Mesenchymal stem cell (in vitro differentiated cells and primary cell): ENCODE measurements around the gene HSH2D.

ENCODE experiments used
- DNase-seq: peaks from one replicate; pipeline ENCODE4 v3.0.0-alpha.2; 2013
- H2AFZ ChIP-seq: one replicate; pipeline ENCODE4 v1.6.1; 2013; ENCODE audit warnings: low read depth, mild to moderate bottlenecking, control low read depth, inconsistent platforms, low read length, moderate library complexity
- H2AK5ac ChIP-seq: 2 replicates; pipeline ENCODE4 v1.6.1; 2013; ENCODE audit warnings: low read length, moderate library complexity, mild to moderate bottlenecking, inconsistent platforms; ENCODE audit not compliant: severe bottlenecking
- H2BK120ac ChIP-seq: one replicate; pipeline ENCODE4 v1.6.1; 2013; ENCODE audit warnings: low read depth, mild to moderate bottlenecking, inconsistent platforms, low read length, moderate library complexity
- H2BK12ac ChIP-seq, 2 experiments: one replicate each; pipeline ENCODE4 v1.6.1; 2013; ENCODE audit warnings: inconsistent platforms in 2 of 2, low read length in 2 of 2, mild to moderate bottlenecking in 2 of 2, moderate library complexity in 2 of 2, control low read depth in 1 of 2
- H2BK15ac ChIP-seq: one replicate; pipeline ENCODE4 v1.6.1; 2013; ENCODE audit warnings: mild to moderate bottlenecking, low read depth, inconsistent platforms; ENCODE audit not compliant: poor library complexity, severe bottlenecking
- H2BK5ac ChIP-seq: 2 replicates; pipeline ENCODE4 v1.6.1; 2013; ENCODE audit warnings: low read depth, mild to moderate bottlenecking, low read length, control low read depth, inconsistent platforms; ENCODE audit not compliant: poor library complexity, severe bottlenecking
- H3K14ac ChIP-seq, 2 experiments: one replicate each; pipeline ENCODE4 v1.6.1; 2013; ENCODE audit warnings: inconsistent platforms in 2 of 2, low read length in 2 of 2, control low read depth in 1 of 2, mild to moderate bottlenecking in 1 of 2, moderate library complexity in 1 of 2
- H3K18ac ChIP-seq, 2 experiments: one replicate each; pipeline ENCODE4 v1.6.1; 2013; ENCODE audit warnings: inconsistent platforms in 2 of 2, low read length in 2 of 2, control low read depth in 1 of 2, low read depth in 1 of 2, mild to moderate bottlenecking in 1 of 2
- H3K23ac ChIP-seq, 2 experiments: one replicate each; pipeline ENCODE4 v1.6.1; 2013; ENCODE audit warnings: inconsistent platforms in 2 of 2, low read length in 2 of 2, mild to moderate bottlenecking in 2 of 2, moderate library complexity in 2 of 2, control low read depth in 1 of 2
- H3K27ac ChIP-seq: 2 replicates; pipeline ENCODE4 v1.5.1; 2013; ENCODE audit warnings: mild to moderate bottlenecking, moderate library complexity, low read length, control low read depth, inconsistent platforms; ENCODE audit not compliant: poor library complexity, severe bottlenecking
- H3K27me3 ChIP-seq, 2 experiments: 2 replicates each; pipeline versions ENCODE4 v1.6.1 to v1.7.0; 2013; ENCODE audit warnings: low read length in 2 of 2, mild to moderate bottlenecking in 2 of 2, moderate library complexity in 2 of 2, control low read depth in 1 of 2, inconsistent platforms in 1 of 2; ENCODE audit not compliant: control insufficient read depth in 1 of 2, insufficient read depth in 1 of 2
- H3K36me3 ChIP-seq, 2 experiments: 2 replicates each; pipeline versions ENCODE4 v1.6.1 to v1.7.0; 2013; ENCODE audit warnings: low read length in 2 of 2, control low read depth in 1 of 2, inconsistent platforms in 1 of 2, low read depth in 1 of 2, mild to moderate bottlenecking in 1 of 2; ENCODE audit not compliant: insufficient read depth in 2 of 2, control insufficient read depth in 1 of 2
- H3K4ac ChIP-seq, 2 experiments: one replicate each; pipeline ENCODE4 v1.6.1; 2013; ENCODE audit warnings: inconsistent platforms in 2 of 2, low read length in 2 of 2, mild to moderate bottlenecking in 2 of 2, moderate library complexity in 2 of 2, control low read depth in 1 of 2, low read depth in 1 of 2
- H3K4me1 ChIP-seq: 2 replicates; pipeline ENCODE4 v1.6.1; 2013; ENCODE audit warnings: low read depth, low read length, control low read depth; ENCODE audit not compliant: control insufficient read depth, insufficient read depth
- H3K4me2 ChIP-seq: 2 replicates; pipeline ENCODE4 v1.6.1; 2013; ENCODE audit warnings: low read length, mild to moderate bottlenecking, inconsistent platforms; ENCODE audit not compliant: poor library complexity, severe bottlenecking
- H3K4me3 ChIP-seq, 2 experiments: 2 replicates each; pipeline versions ENCODE4 v1.5.1 to v1.7.0; 2013; ENCODE audit warnings: low read length in 2 of 2, mild to moderate bottlenecking in 2 of 2, control low read depth in 1 of 2, low read depth in 1 of 2; ENCODE audit not compliant: insufficient read depth in 1 of 2
- H3K79me1 ChIP-seq: replicated peaks from 2 replicates; pipeline ENCODE4 v1.6.1; 2013; ENCODE audit warnings: mild to moderate bottlenecking, control low read depth, low read length, inconsistent platforms; ENCODE audit not compliant: poor library complexity, severe bottlenecking
- H3K9ac ChIP-seq: 2 replicates; pipeline ENCODE4 v1.7.0; 2013; ENCODE audit warnings: mild to moderate bottlenecking, low read length, moderate library complexity
- H3K9me3 ChIP-seq: 2 replicates; pipeline ENCODE4 v1.7.0; 2013; ENCODE audit warnings: mild to moderate bottlenecking, low read length; ENCODE audit not compliant: control insufficient read depth
- H4K8ac ChIP-seq: one replicate; pipeline ENCODE4 v1.6.1; 2013; ENCODE audit warnings: inconsistent platforms, mild to moderate bottlenecking, low read length, moderate library complexity
- H4K91ac ChIP-seq: one replicate; pipeline ENCODE4 v1.6.1; 2013; ENCODE audit warnings: mild to moderate bottlenecking, low read length, inconsistent platforms
- WGBS: methylation state at CpG from one replicate; pipeline ENCODE4 v1.1.7; 2013; ENCODE audit warnings: mixed read lengths; 5-methylcytosine and 5-hydroxymethylcytosine counted together

The HSH2D gene

GRCh38 chr19:16156904-16157303 is 13.4 kb downstream of the HSH2D start:
- peaks cover 5 to 11% of the 10 kb centered on the region in 2 experiments for H3K27me3 ChIP-seq
- H3K9me3 ChIP-seq: no peaks in the 10 kb centered on the region
- no peak overlapping the region for H3K14ac ChIP-seq
- no peak overlapping the region for H4K91ac ChIP-seq
- no peak overlapping the region for H2AK5ac ChIP-seq
- H3K79me1 ChIP-seq: no peaks in the 10 kb centered on the region
- H2BK120ac ChIP-seq: no peak overlapping the region
- no peak overlapping the region for H3K23ac ChIP-seq
- H3K4me1 ChIP-seq: peaks cover 11% of the 10 kb centered on the region
- no peak overlapping the region for H3K4me3 ChIP-seq
- no peak overlapping the region for H4K8ac ChIP-seq
- no peak overlapping the region for H2BK15ac ChIP-seq
- no peak overlapping the region for H3K27ac ChIP-seq
- H2BK5ac ChIP-seq: no peak overlapping the region
- H3K18ac ChIP-seq: no peak overlapping the region
- no peak overlapping the region for H2AFZ ChIP-seq
- no peak overlapping the region for H3K9ac ChIP-seq
- DNase-seq: no peak
- H3K4me2 ChIP-seq: no peak overlapping the region
- WGBS: 90% methylated on average over 6 of the region's 6 CpGs
- H3K36me3 ChIP-seq: no peaks in the 10 kb centered on the region
- no peak overlapping the region for H2BK12ac ChIP-seq
- H3K4ac ChIP-seq: no peak overlapping the region

GRCh38 chr19:16157601-16158000 is 14.1 kb downstream of the HSH2D start:
- DNase-seq: no peak
- H3K4me3 ChIP-seq: no peak overlapping the region
- H3K79me1 ChIP-seq: no peaks in the 10 kb centered on the region
- no peak overlapping the region for H3K14ac ChIP-seq
- H3K9ac ChIP-seq: no peak overlapping the region
- H3K18ac ChIP-seq: no peak overlapping the region
- H2BK12ac ChIP-seq: no peak overlapping the region
- no peak overlapping the region for H3K4me2 ChIP-seq
- no peak overlapping the region for H2AK5ac ChIP-seq
- H3K23ac ChIP-seq: no peak overlapping the region
- no peak overlapping the region for H2BK120ac ChIP-seq
- no peak overlapping the region for H4K8ac ChIP-seq
- no peak overlapping the region for H2BK15ac ChIP-seq
- no peaks in the 10 kb centered on the region for H3K9me3 ChIP-seq
- H2AFZ ChIP-seq: no peak overlapping the region
- H3K27ac ChIP-seq: no peak overlapping the region
- WGBS: 92% methylated on average over 10 of the region's 10 CpGs
- no peak overlapping the region for H4K91ac ChIP-seq
- no peak overlapping the region for H2BK5ac ChIP-seq
- peaks cover 5 to 11% of the 10 kb centered on the region in 2 experiments for H3K27me3 ChIP-seq
- no peak overlapping the region for H3K4ac ChIP-seq
- H3K36me3 ChIP-seq: no peaks in the 10 kb centered on the region
- peaks cover 11% of the 10 kb centered on the region for H3K4me1 ChIP-seq

- 95% methylated on average over 4 of the region's 5 CpGs for WGBS
- no peak overlapping the region for H3K4ac ChIP-seq
Observed at GRCh38 chr19:16159655-16160054, 16.2 kb downstream of the HSH2D start.

GRCh38 chr19:16160445-16160942 is 17.0 kb downstream of the HSH2D start:
- Histone ChIP-seq H2BK12ac (no peak overlapping the region), H3K23ac (no peak overlapping the region), H4K8ac (no peak overlapping the region), H3K14ac (no peak overlapping the region), H3K4ac (no peak overlapping the region), H3K18ac (no peak overlapping the region), H3K4me2 (no peak overlapping the region), H2AFZ (peak overlapping the region; percentile 44), H2BK120ac (no peak overlapping the region), H3K36me3 (no peaks in the 10 kb centered on the region), H2AK5ac (no peak overlapping the region), H3K27me3 (peaks cover 0 to 4% of the 10 kb centered on the region in 2 experiments), H4K91ac (no peak overlapping the region), H3K4me1 (peaks cover 11% of the 10 kb centered on the region), H3K9ac (no peak overlapping the region), H3K9me3 (no peaks in the 10 kb centered on the region), H3K4me3 (no peak overlapping the region), H2BK5ac (no peak overlapping the region), H3K27ac (no peak overlapping the region), H2BK15ac (no peak overlapping the region), H3K79me1 (no peaks in the 10 kb centered on the region)
- 63% methylated on average over 6 of the region's 6 CpGs for WGBS
- DNase-seq: no peak

More at GRCh38 chr19:16159655-16160054, 16.2 kb downstream of the HSH2D start:
- no peak overlapping the region for H3K4me3 ChIP-seq
- H3K4me1 ChIP-seq: peaks cover 11% of the 10 kb centered on the region
- no peak overlapping the region for H3K27ac ChIP-seq
- peaks cover 5 to 11% of the 10 kb centered on the region in 2 experiments for H3K27me3 ChIP-seq
- no peak overlapping the region for H4K8ac ChIP-seq
- H2AK5ac ChIP-seq: no peak overlapping the region
- H3K36me3 ChIP-seq: no peaks in the 10 kb centered on the region
- H2AFZ ChIP-seq: no peak overlapping the region
- no peak overlapping the region for H3K4me2 ChIP-seq
- no peak overlapping the region for H2BK120ac ChIP-seq
- no peak overlapping the region for H3K18ac ChIP-seq
- no peaks in the 10 kb centered on the region for H3K79me1 ChIP-seq
- no peak overlapping the region for H4K91ac ChIP-seq
- no peak for DNase-seq
- no peak overlapping the region for H2BK12ac ChIP-seq
- H3K23ac ChIP-seq: no peak overlapping the region
- no peak overlapping the region for H2BK5ac ChIP-seq
- H2BK15ac ChIP-seq: no peak overlapping the region
- H3K14ac ChIP-seq: no peak overlapping the region
- H3K9ac ChIP-seq: no peak overlapping the region
- no peaks in the 10 kb centered on the region for H3K9me3 ChIP-seq
